Stimulated activated naive B cell treated with anti-CD40 and anti-IgM and Interleukin-4, amounts not matched to agents 10 μg/mL and 1 μg/mL and 100 μg/mL, for 72 hours (primary cell): ENCODE data around the gene ESD.

Experiments
- ATAC-seq, 2 donors: fragments of 150-1000 bp; cut with Tn5 transposase; replicated peaks; 2 replicates each; pipeline ENCODE4 v1.10.0; 2021; ENCODE audit warnings: moderate library complexity in 1 of 2
- DNase-seq: peaks from one replicate; pipeline ENCODE4 v3.0.0; 2021
- H3K27ac Mint-ChIP-seq: one replicate; pipeline ENCODE4 v1.8.0; 2022; ENCODE audit warnings: mild to moderate bottlenecking, mixed read lengths
- H3K27me3 Mint-ChIP-seq, 2 donors: one replicate each; pipeline ENCODE4 v1.8.0; 2022; ENCODE audit warnings: mixed read lengths in 2 of 2
- H3K36me3 Mint-ChIP-seq, 2 donors: one replicate each; pipeline ENCODE4 v1.8.0; 2022; ENCODE audit warnings: mixed read lengths in 2 of 2, mild to moderate bottlenecking in 1 of 2
- H3K4me1 Mint-ChIP-seq, 2 donors: one replicate each; pipeline ENCODE4 v1.8.0; 2022; ENCODE audit warnings: mixed read lengths in 2 of 2, mild to moderate bottlenecking in 1 of 2
- H3K4me3 Mint-ChIP-seq, 2 donors: one replicate each; pipeline ENCODE4 v1.8.0; 2022; ENCODE audit warnings: mild to moderate bottlenecking in 2 of 2, mixed read lengths in 2 of 2, moderate library complexity in 1 of 2
- H3K9me3 Mint-ChIP-seq, 2 donors: one replicate each; pipeline ENCODE4 v1.8.0; 2022; ENCODE audit warnings: mixed read lengths in 2 of 2, mild to moderate bottlenecking in 1 of 2

Gene ESD

GRCh38 chr13:46796515-46797474, at the start of gene ESD:
Gene ESD (minus strand): TSS chr13:46797161. CDS start chr13:46791413, 5,748 bp downstream.
- DNase-seq: peak; percentile 85
- peak within 1 kb of the TSS; percentile 97 to 98 for H3K4me3 Mint-ChIP-seq
- H3K4me1 Mint-ChIP-seq: peaks cover 16 to 31% of the 10 kb centered on the region in 2 donors
- H3K27me3 Mint-ChIP-seq: no peaks in the 10 kb centered on the region
- peak within 1 kb of the TSS; percentile 99 for H3K27ac Mint-ChIP-seq
- H3K36me3 Mint-ChIP-seq: peaks cover 11 to 16% of the 10 kb centered on the region in 2 donors
- ATAC-seq: peak; percentile 95
- H3K9me3 Mint-ChIP-seq: no peaks in the 10 kb centered on the region

- Mint-ChIP-seq H3K27ac (no peak overlapping the region), H3K27me3 (peaks cover 0 to 3% of the 10 kb centered on the region in 2 donors), H3K4me1 (no peaks in the 10 kb centered on the region)
These were observed 49.8 kb upstream of the ESD start for GRCh38 chr13:46846726-46847125.

GRCh38 chr13:46845146-46845545, 48.2 kb upstream of the ESD start:
- H3K4me3 Mint-ChIP-seq: no peak overlapping the region
- DNase-seq (no peak), ATAC-seq (no peak)
- peaks cover 1 to 4% of the 10 kb centered on the region in 2 donors for H3K9me3 Mint-ChIP-seq
- H3K36me3 Mint-ChIP-seq: no peaks in the 10 kb centered on the region
- H3K4me1 Mint-ChIP-seq: peaks cover 0 to 4% of the 10 kb centered on the region in 2 donors
- peaks cover 0 to 3% of the 10 kb centered on the region in 2 donors for H3K27me3 Mint-ChIP-seq
- no peak overlapping the region for H3K27ac Mint-ChIP-seq

More at GRCh38 chr13:46846726-46847125, 49.8 kb upstream of the ESD start:
- no peak for ATAC-seq
- no peak for DNase-seq
- H3K9me3 Mint-ChIP-seq: no peaks in the 10 kb centered on the region
- no peaks in the 10 kb centered on the region for H3K36me3 Mint-ChIP-seq
- no peak overlapping the region for H3K4me3 Mint-ChIP-seq

GRCh38 chr13:46844431-46844830, 47.5 kb upstream of the ESD start:
- Mint-ChIP-seq H3K36me3 (no peaks in the 10 kb centered on the region), H3K4me3 (no peak overlapping the region), H3K4me1 (peaks cover 0 to 4% of the 10 kb centered on the region in 2 donors), H3K27me3 (peaks cover 0 to 2% of the 10 kb centered on the region in 2 donors), H3K27ac (no peak overlapping the region), H3K9me3 (peaks cover 1 to 4% of the 10 kb centered on the region in 2 donors)
- ATAC-seq (no peak), DNase-seq (no peak)

GRCh38 chr13:46839399-46839798, 42.4 kb upstream of the ESD start:
- ATAC-seq (no peak), DNase-seq (no peak)
- Mint-ChIP-seq H3K4me1 (peaks cover 0 to 4% of the 10 kb centered on the region in 2 donors), H3K27me3 (peaks cover 0 to 7% of the 10 kb centered on the region in 2 donors), H3K9me3 (peaks cover 1 to 4% of the 10 kb centered on the region in 2 donors), H3K36me3 (no peaks in the 10 kb centered on the region), H3K27ac (no peak overlapping the region), H3K4me3 (no peak overlapping the region)

GRCh38 chr13:46834657-46835056, 37.7 kb upstream of the ESD start:
- H3K9me3 Mint-ChIP-seq: no peaks in the 10 kb centered on the region
- H3K4me3 Mint-ChIP-seq: no peak overlapping the region
- ATAC-seq: no peak
- H3K27me3 Mint-ChIP-seq: peaks cover 0 to 7% of the 10 kb centered on the region in 2 donors
- no peak overlapping the region for H3K27ac Mint-ChIP-seq
- DNase-seq: no peak
- H3K36me3 Mint-ChIP-seq: no peaks in the 10 kb centered on the region
- H3K4me1 Mint-ChIP-seq: no peaks in the 10 kb centered on the region

- ATAC-seq (peak; percentile 51 to 55), DNase-seq (peak; percentile 10)
- H3K27ac Mint-ChIP-seq: no peak overlapping the region
- H3K9me3 Mint-ChIP-seq: no peaks in the 10 kb centered on the region
- H3K4me3 Mint-ChIP-seq: no peak overlapping the region
- no peaks in the 10 kb centered on the region for H3K36me3 Mint-ChIP-seq
- no peaks in the 10 kb centered on the region for H3K27me3 Mint-ChIP-seq
- H3K4me1 Mint-ChIP-seq: no peaks in the 10 kb centered on the region
These were observed 34.7 kb upstream of the ESD start for GRCh38 chr13:46831588-46832194.

GRCh38 chr13:46830405-46831005, 33.5 kb upstream of the ESD start:
- no peaks in the 10 kb centered on the region for H3K4me1 Mint-ChIP-seq
- no peak overlapping the region for H3K27ac Mint-ChIP-seq
- ATAC-seq (no peak), DNase-seq (no peak)
- H3K4me3 Mint-ChIP-seq: no peak overlapping the region
- no peaks in the 10 kb centered on the region for H3K27me3 Mint-ChIP-seq
- no peaks in the 10 kb centered on the region for H3K36me3 Mint-ChIP-seq
- no peaks in the 10 kb centered on the region for H3K9me3 Mint-ChIP-seq

- no peak overlapping the region for H3K27ac Mint-ChIP-seq
- no peak overlapping the region for H3K4me3 Mint-ChIP-seq
- no peaks in the 10 kb centered on the region for H3K4me1 Mint-ChIP-seq
- DNase-seq: no peak
- no peaks in the 10 kb centered on the region for H3K36me3 Mint-ChIP-seq
- H3K9me3 Mint-ChIP-seq: no peaks in the 10 kb centered on the region
- no peak for ATAC-seq
- peaks cover 0 to 5% of the 10 kb centered on the region in 2 donors for H3K27me3 Mint-ChIP-seq
These were observed 25.6 kb upstream of the ESD start for GRCh38 chr13:46822551-46822950.

- no peak overlapping the region for H3K27ac Mint-ChIP-seq
- no peak overlapping the region for H3K4me3 Mint-ChIP-seq
- DNase-seq (no peak), ATAC-seq (no peak)
- peaks cover 0 to 7% of the 10 kb centered on the region in 2 donors for H3K27me3 Mint-ChIP-seq
- peaks cover 1 to 3% of the 10 kb centered on the region in 2 donors for H3K36me3 Mint-ChIP-seq
- no peaks in the 10 kb centered on the region for H3K4me1 Mint-ChIP-seq
- H3K9me3 Mint-ChIP-seq: peaks cover 1 to 2% of the 10 kb centered on the region in 2 donors
These were observed 21.0 kb upstream of the ESD start for GRCh38 chr13:46817838-46818476.

GRCh38 chr13:46817095-46817494, 20.1 kb upstream of the ESD start:
- no peak for ATAC-seq
- DNase-seq: no peak
- H3K4me3 Mint-ChIP-seq: no peak overlapping the region
- H3K36me3 Mint-ChIP-seq: peaks cover 5 to 10% of the 10 kb centered on the region in 2 donors
- H3K9me3 Mint-ChIP-seq: peaks cover 9 to 10% of the 10 kb centered on the region in 2 donors
- no peaks in the 10 kb centered on the region for H3K4me1 Mint-ChIP-seq
- no peak overlapping the region for H3K27ac Mint-ChIP-seq
- peaks cover 0 to 8% of the 10 kb centered on the region in 2 donors for H3K27me3 Mint-ChIP-seq

- Mint-ChIP-seq H3K4me1 (no peaks in the 10 kb centered on the region), H3K9me3 (peaks cover 11 to 12% of the 10 kb centered on the region in 2 donors), H3K36me3 (peaks cover 5 to 12% of the 10 kb centered on the region in 2 donors), H3K27me3 (peaks cover 0 to 8% of the 10 kb centered on the region in 2 donors), H3K27ac (no peak overlapping the region), H3K4me3 (no peak overlapping the region)
- DNase-seq (no peak), ATAC-seq (no peak)
These were observed 19.4 kb upstream of the ESD start for GRCh38 chr13:46816371-46816770.

GRCh38 chr13:46812301-46812797, 15.4 kb upstream of the ESD start:
- Mint-ChIP-seq H3K4me1 (no peaks in the 10 kb centered on the region), H3K4me3 (no peak overlapping the region), H3K36me3 (peaks cover 5 to 12% of the 10 kb centered on the region in 2 donors), H3K27me3 (peaks cover 8 to 11% of the 10 kb centered on the region in 2 donors), H3K27ac (no peak overlapping the region), H3K9me3 (peaks cover 12 to 14% of the 10 kb centered on the region in 2 donors)
- ATAC-seq (no peak), DNase-seq (no peak)

- H3K4me3 Mint-ChIP-seq: no peak overlapping the region
These were observed 13.5 kb upstream of the ESD start for GRCh38 chr13:46810440-46810839.

More at GRCh38 chr13:46810440-46810839, 13.5 kb upstream of the ESD start:
- Mint-ChIP-seq H3K4me1 (no peaks in the 10 kb centered on the region), H3K36me3 (peaks cover 5 to 12% of the 10 kb centered on the region in 2 donors), H3K27me3 (peaks cover 8 to 11% of the 10 kb centered on the region in 2 donors), H3K9me3 (peaks cover 13 to 14% of the 10 kb centered on the region in 2 donors), H3K27ac (no peak overlapping the region)
- ATAC-seq (no peak), DNase-seq (no peak)
